ENCODE data around the gene MARK3. TPM values are rescaled to one million over a fixed set of nuclear protein-coding genes. Genes with fewer than 3 reads are reported as not detected.

MARK3 gene
- total RNA-seq, 4 donors from 2014 or later = 50.7 to 111 (median 89.1) TPM

- H3K27me3 ChIP-seq = no peaks in the 10 kb centered on the region
- peak in 1 of 2 donors; percentile 20 for DNase-seq
- H3K4me1 ChIP-seq = peaks cover 0 to 27% of the 10 kb centered on the region in 2 donors
- H3K27ac ChIP-seq = peak overlapping the region; percentile 88 to 96
- H3K36me3 ChIP-seq = no peaks in the 10 kb centered on the region
- intact Hi-C loops (cut with DNase I; ENCODE audit: low total_unique reads) = no loop called here
- no peak for TF ChIP-seq CTCF (IDR thresholded peaks at IDR 0.05)
- TF ChIP-seq POLR2A (IDR thresholded peaks at IDR 0.05) = no peak
- H3K9me3 ChIP-seq = no peaks in the 10 kb centered on the region
- no peak overlapping the region for H3K4me3 ChIP-seq
Measured at GRCh38 chr14:103527408-103528145, 142.4 kb downstream of the MARK3 start.

GRCh38 chr14:103528146-103528586 lies 143.0 kb downstream of the MARK3 start:
- no peaks in the 10 kb centered on the region for H3K36me3 ChIP-seq
- no peaks in the 10 kb centered on the region for H3K9me3 ChIP-seq
- no peaks in the 10 kb centered on the region for H3K27me3 ChIP-seq
- H3K4me3 ChIP-seq = peak overlapping the region; percentile 68 to 93
- no peak for DNase-seq
- peak overlapping the region; percentile 88 to 96 for H3K27ac ChIP-seq
- intact Hi-C loops (cut with DNase I; ENCODE audit: low total_unique reads) = no loop called here
- H3K4me1 ChIP-seq = peaks cover 0 to 27% of the 10 kb centered on the region in 2 donors
- TF ChIP-seq CTCF (IDR thresholded peaks at IDR 0.05) (no peak), POLR2A (IDR thresholded peaks at IDR 0.05) (peak in 1 of 2 donors; percentile 15)

- Histone ChIP-seq H3K36me3 (no peaks in the 10 kb centered on the region), H3K4me3 (peak within 1 kb of the TSS; percentile 68 to 93), H3K27ac (peak within 1 kb of the TSS; percentile 88 to 96), H3K9me3 (no peaks in the 10 kb centered on the region), H3K27me3 (no peaks in the 10 kb centered on the region), H3K4me1 (peaks cover 0 to 25% of the 10 kb centered on the region in 2 donors)
- TF ChIP-seq CTCF (IDR thresholded peaks at IDR 0.05) (no peak), POLR2A (IDR thresholded peaks at IDR 0.05) (peak in 1 of 2 donors; percentile 49)
- intact Hi-C loops (cut with DNase I; ENCODE audit: low total_unique reads) = no loop called here
- DNase-seq = peak; percentile 89 to 90
Measured at GRCh38 chr14:103528587-103529382, 143.6 kb downstream of the MARK3 start, which contains the start of gene TRMT61A. TRMT61A (plus strand) TSS chr14:103529196; CDS start chr14:103529979, 783 bp downstream.

GRCh38 chr14:103529383-103530365 lies 144.5 kb downstream of the MARK3 start:
- intact Hi-C loops (cut with DNase I; ENCODE audit: low total_unique reads) = no loop called here
- Histone ChIP-seq H3K27ac (peak overlapping the region; percentile 88 to 96), H3K36me3 (no peaks in the 10 kb centered on the region), H3K9me3 (no peaks in the 10 kb centered on the region), H3K4me1 (peaks cover 0 to 32% of the 10 kb centered on the region in 2 donors), H3K27me3 (no peaks in the 10 kb centered on the region), H3K4me3 (peak overlapping the region; percentile 68 to 93)
- peak in 1 of 2 donors; percentile 19 for DNase-seq
- no peak for TF ChIP-seq CTCF (IDR thresholded peaks at IDR 0.05)
- TF ChIP-seq POLR2A (IDR thresholded peaks at IDR 0.05) = no peak
